K562 treated with DMSO at 1 percent for 24 hours (cell line): ENCODE measurements around the gene SEL1L3. TPM values are rescaled to one million over a fixed set of nuclear protein-coding genes. Genes with fewer than 3 reads are reported as not detected.

ENCODE experiments used
- total RNA-seq: library from RNA; unstranded; fragments of 300-600 nt; gene quantifications from 2 replicates; pipeline ENCODE4 v1.2.3, GENCODE V29; 2022; ENCODE audit warnings: low read depth; ENCODE audit not compliant: insufficient read depth

The SEL1L3 gene
- 42.5 and 45.6 TPM in 2 replicates for total RNA-seq

GRCh38 chr4:25862411-25863346 lies at the start of gene SEL1L3:
SEL1L3 (minus strand) TSS chr4:25862988; CDS start chr4:25862836, 152 bp downstream.

Other genes with a start within 250 kb of the SEL1L3 start
- not detected in 2 replicates for gene SLC34A2, start 207.1 kb downstream of the SEL1L3 start, total RNA-seq
- gene SMIM20, start 51.2 kb upstream of the SEL1L3 start, total RNA-seq, result 31.4 and 35.8 TPM in 2 replicates